ENCODE results near the gene BBLN.
"Not testable (repeated sequence)": the region's sequence is repeated elsewhere in the genome, so short reads cannot be mapped to it uniquely, and the experiment has no call there.

Gene BBLN

GRCh38 chr9:128164307-128164885 is 4.3 kb downstream of the BBLN start:
- FAIRE-seq, result no peak

GRCh38 chr9:128166169-128166568 is 6.1 kb downstream of the BBLN start:
- no peak for FAIRE-seq

GRCh38 chr9:128167209-128167608 is 7.1 kb downstream of the BBLN start:
- FAIRE-seq, result no peak

GRCh38 chr9:128168731-128169308 is 8.8 kb downstream of the BBLN start:
- no peak for FAIRE-seq

- FAIRE-seq, result no peak
These were observed 9.4 kb downstream of the BBLN start for GRCh38 chr9:128169492-128169891.

- FAIRE-seq, result no peak
These were observed 9.9 kb downstream of the BBLN start for GRCh38 chr9:128169925-128170324.

- FAIRE-seq, result no peak
These were observed 14.0 kb downstream of the BBLN start for GRCh38 chr9:128174062-128174461.

- FAIRE-seq, result no peak
These were observed 15.1 kb downstream of the BBLN start for GRCh38 chr9:128175102-128175563.

- no peak for FAIRE-seq
These were observed 15.7 kb downstream of the BBLN start for GRCh38 chr9:128175726-128176125.

- no peak for FAIRE-seq
These were observed 18.9 kb downstream of the BBLN start for GRCh38 chr9:128178806-128179431.

GRCh38 chr9:128180001-128180400 is 19.9 kb downstream of the BBLN start:
- no peak for FAIRE-seq

GRCh38 chr9:128180447-128180846 is 20.4 kb downstream of the BBLN start:
- no peak for FAIRE-seq

- not testable (repeated sequence) for FAIRE-seq
These were observed 21.4 kb downstream of the BBLN start for GRCh38 chr9:128181480-128181879.

GRCh38 chr9:128182893-128183588 is 23.0 kb downstream of the BBLN start:
- FAIRE-seq, result no peak

GRCh38 chr9:128185979-128186965 is 26.2 kb downstream of the BBLN start:
- no peak for FAIRE-seq

- no peak for FAIRE-seq
These were observed 27.3 kb downstream of the BBLN start for GRCh38 chr9:128187361-128187760.

GRCh38 chr9:128188209-128188608 is 28.1 kb downstream of the BBLN start:
- no peak for FAIRE-seq

GRCh38 chr9:128190013-128190412 is 29.9 kb downstream of the BBLN start:
- no peak for FAIRE-seq

GRCh38 chr9:128190516-128191405 is 30.7 kb downstream of the BBLN start:
- FAIRE-seq, result no peak

- no peak for FAIRE-seq
These were observed 31.5 kb downstream of the BBLN start, which contains the start of gene CIZ1 for GRCh38 chr9:128191406-128192046. Gene CIZ1 (minus strand): TSS chr9:128191572. CDS start chr9:128190857, 715 bp downstream.
